ENCODE data around the gene ITGA2. TPM values are rescaled to one million over a fixed set of nuclear protein-coding genes. Genes with fewer than 3 reads are reported as not detected.

ITGA2 gene
- total RNA-seq, 1 experiment from 2014 or later: 0.69 TPM

DNA sequence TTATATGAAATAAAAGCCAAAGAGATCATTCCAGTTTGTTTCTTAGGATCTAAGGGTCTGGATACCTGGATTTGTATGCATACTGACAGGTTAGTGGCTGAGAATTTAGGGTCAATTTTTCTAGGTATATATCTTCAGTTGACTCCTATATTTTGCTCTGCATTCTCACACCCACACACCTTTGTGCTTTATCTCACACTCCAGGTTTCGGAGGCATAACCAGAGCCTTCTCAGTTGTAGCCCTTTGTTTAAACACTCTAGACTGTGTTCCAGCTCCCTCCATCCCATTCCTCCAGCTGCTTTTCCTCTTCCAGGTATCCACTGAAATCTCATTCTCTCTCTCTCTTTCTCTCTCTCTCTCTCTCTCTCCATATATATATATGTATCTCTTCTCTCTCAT is 131.0 kb downstream of the ITGA2 start:
- no peak for TF ChIP-seq EZH2 (IDR thresholded peaks at IDR 0.05; ENCODE audit: borderline replicate concordance, low read depth, low read length, poor library complexity, severe bottlenecking)
- TF ChIP-seq, protein P1, sequence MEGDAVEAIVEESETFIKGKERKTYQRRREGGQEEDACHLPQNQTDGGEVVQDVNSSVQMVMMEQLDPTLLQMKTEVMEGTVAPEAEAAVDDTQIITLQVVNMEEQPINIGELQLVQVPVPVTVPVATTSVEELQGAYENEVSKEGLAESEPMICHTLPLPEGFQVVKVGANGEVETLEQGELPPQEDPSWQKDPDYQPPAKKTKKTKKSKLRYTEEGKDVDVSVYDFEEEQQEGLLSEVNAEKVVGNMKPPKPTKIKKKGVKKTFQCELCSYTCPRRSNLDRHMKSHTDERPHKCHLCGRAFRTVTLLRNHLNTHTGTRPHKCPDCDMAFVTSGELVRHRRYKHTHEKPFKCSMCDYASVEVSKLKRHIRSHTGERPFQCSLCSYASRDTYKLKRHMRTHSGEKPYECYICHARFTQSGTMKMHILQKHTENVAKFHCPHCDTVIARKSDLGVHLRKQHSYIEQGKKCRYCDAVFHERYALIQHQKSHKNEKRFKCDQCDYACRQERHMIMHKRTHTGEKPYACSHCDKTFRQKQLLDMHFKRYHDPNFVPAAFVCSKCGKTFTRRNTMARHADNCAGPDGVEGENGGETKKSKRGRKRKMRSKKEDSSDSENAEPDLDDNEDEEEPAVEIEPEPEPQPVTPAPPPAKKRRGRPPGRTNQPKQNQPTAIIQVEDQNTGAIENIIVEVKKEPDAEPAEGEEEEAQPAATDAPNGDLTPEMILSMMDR (conservative IDR thresholded peaks at IDR 0.05; ENCODE audit: low read depth, low read length): no peak
- intact Hi-C loops (cut with micrococcal nuclease; ENCODE audit: unreplicated experiment): no loop called here
- H3K36me3 ChIP-seq (ENCODE audit: insufficient read depth, low read length, poor library complexity, severe bottlenecking): no peaks in the 10 kb centered on the region
- DNase-seq (ENCODE audit: low spot score): no peak
- no peaks in the 10 kb centered on the region for H3K9me3 ChIP-seq (ENCODE audit: low read depth, low read length, poor library complexity, severe bottlenecking)
- H3K4me1 ChIP-seq (ENCODE audit: insufficient read depth, low read length, poor library complexity, severe bottlenecking): no peaks in the 10 kb centered on the region
- CTCF ChIA-PET: no interaction called here
- BruUV-seq (replicated peaks): no TSS peak
- no peak overlapping the region for H3K27ac ChIP-seq (ENCODE audit: low read depth, low read length, poor library complexity, severe bottlenecking)
- peaks cover 8% of the 10 kb centered on the region for H3K27me3 ChIP-seq (replicated peaks; ENCODE audit: insufficient read depth, low read depth, low read length, poor library complexity)
- H3K4me3 ChIP-seq (ENCODE audit: low read depth, low read length, poor library complexity, severe bottlenecking): no peak overlapping the region
- POLR2A ChIA-PET (ENCODE audit: low non-redundant PET): no interaction called here

DNA sequence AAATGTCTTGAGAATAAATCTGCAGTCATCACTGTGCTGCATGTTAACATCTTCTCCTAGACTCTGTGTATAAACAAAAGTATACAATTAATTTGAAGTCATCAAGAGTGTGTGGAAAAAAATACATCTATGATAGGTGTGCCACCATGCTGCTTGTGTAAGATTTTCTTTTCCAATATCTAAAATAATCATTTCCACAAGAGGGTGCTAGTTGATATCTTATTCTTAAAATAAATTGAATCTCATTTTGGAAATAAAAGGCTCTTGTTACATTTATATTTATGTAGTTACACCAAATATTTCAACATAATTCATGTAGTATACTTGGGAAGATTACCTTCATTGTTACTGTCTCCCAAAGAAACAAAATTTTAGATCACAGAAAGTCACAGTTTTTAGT is 134.6 kb downstream of the ITGA2 start:
- H3K36me3 ChIP-seq (ENCODE audit: insufficient read depth, low read length, poor library complexity, severe bottlenecking): no peaks in the 10 kb centered on the region
- no peaks in the 10 kb centered on the region for H3K4me1 ChIP-seq (ENCODE audit: insufficient read depth, low read length, poor library complexity, severe bottlenecking)
- POLR2A ChIA-PET (ENCODE audit: low non-redundant PET): no interaction called here
- H3K27ac ChIP-seq (ENCODE audit: low read depth, low read length, poor library complexity, severe bottlenecking): no peak overlapping the region
- no peak overlapping the region for H3K4me3 ChIP-seq (ENCODE audit: low read depth, low read length, poor library complexity, severe bottlenecking)
- BruUV-seq (replicated peaks): no TSS peak
- CTCF ChIA-PET: no interaction called here
- H3K9me3 ChIP-seq (ENCODE audit: low read depth, low read length, poor library complexity, severe bottlenecking): no peaks in the 10 kb centered on the region
- DNase-seq (ENCODE audit: low spot score): peak; percentile 8
- H3K27me3 ChIP-seq (replicated peaks; ENCODE audit: insufficient read depth, low read depth, low read length, poor library complexity): no peaks in the 10 kb centered on the region
- intact Hi-C loops (cut with micrococcal nuclease; ENCODE audit: unreplicated experiment): loop anchor here (2.0 kb wide), 1 partner anchor 1095 kb away; no protein-coding TSS in a partner anchor
- no peak for TF ChIP-seq EZH2 (IDR thresholded peaks at IDR 0.05; ENCODE audit: borderline replicate concordance, low read depth, low read length, poor library complexity, severe bottlenecking)
- TF ChIP-seq, protein P1 (conservative IDR thresholded peaks at IDR 0.05; ENCODE audit: low read depth, low read length): peak; percentile 40; the same call in 1 of the 2 replicates

DNA sequence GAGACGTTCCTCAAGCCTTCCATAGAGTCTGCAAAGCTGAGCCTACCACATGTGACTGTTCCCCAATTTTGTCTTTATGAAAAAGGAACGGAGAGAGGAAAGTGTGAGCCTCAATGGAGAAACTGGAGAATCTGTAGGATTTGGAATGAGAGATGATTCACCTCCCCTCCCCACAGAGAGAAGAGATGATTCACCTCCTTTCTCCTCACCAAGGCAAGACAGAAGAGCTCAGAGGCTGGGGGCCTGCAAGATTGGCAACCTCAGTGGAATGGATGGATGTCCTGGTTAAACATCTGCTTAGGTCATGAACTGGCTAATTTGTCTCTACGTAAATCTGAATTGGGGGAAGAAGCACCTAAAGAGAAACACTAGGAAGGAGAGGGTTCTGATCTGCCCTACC is 137.4 kb downstream of the ITGA2 start:
- CTCF ChIA-PET: no interaction called here
- intact Hi-C loops (cut with micrococcal nuclease; ENCODE audit: unreplicated experiment): no loop called here
- no peak overlapping the region for H3K27ac ChIP-seq (ENCODE audit: low read depth, low read length, poor library complexity, severe bottlenecking)

More for the DNA sequence above, 137.4 kb downstream of the ITGA2 start:
- no peak overlapping the region for H3K4me3 ChIP-seq (ENCODE audit: low read depth, low read length, poor library complexity, severe bottlenecking)
- H3K36me3 ChIP-seq (ENCODE audit: insufficient read depth, low read length, poor library complexity, severe bottlenecking): no peaks in the 10 kb centered on the region
- POLR2A ChIA-PET (ENCODE audit: low non-redundant PET): no interaction called here
- no TSS peak for BruUV-seq (replicated peaks)
- no peak for TF ChIP-seq EZH2 (IDR thresholded peaks at IDR 0.05; ENCODE audit: borderline replicate concordance, low read depth, low read length, poor library complexity, severe bottlenecking)
- TF ChIP-seq, protein P1 (conservative IDR thresholded peaks at IDR 0.05; ENCODE audit: low read depth, low read length): no peak
- no peaks in the 10 kb centered on the region for H3K4me1 ChIP-seq (ENCODE audit: insufficient read depth, low read length, poor library complexity, severe bottlenecking)
- no peaks in the 10 kb centered on the region for H3K27me3 ChIP-seq (replicated peaks; ENCODE audit: insufficient read depth, low read depth, low read length, poor library complexity)
- peak; percentile 9 for DNase-seq (ENCODE audit: low spot score)
- H3K9me3 ChIP-seq (ENCODE audit: low read depth, low read length, poor library complexity, severe bottlenecking): no peaks in the 10 kb centered on the region
